Measurements from ENCODE around the gene MAFB. TPM values are rescaled to one million over a fixed set of nuclear protein-coding genes. Genes with fewer than 3 reads are reported as not detected.

The MAFB gene
- total RNA-seq, 1 experiment from 2014 or later: 0.88 TPM

GRCh38 chr20:40715491-40715890 lies 26.5 kb upstream of the MAFB start:
- H3K9me3 Mint-ChIP-seq (ENCODE audit: unreplicated experiment): no peaks in the 10 kb centered on the region
- H3K27me3 Mint-ChIP-seq (ENCODE audit: insufficient read depth, unreplicated experiment): peaks cover 48% of the 10 kb centered on the region
- DNase-seq: no peak
- no peaks in the 10 kb centered on the region for H3K4me1 ChIP-seq
- H3K36me3 ChIP-seq (ENCODE audit: control insufficient read depth, insufficient read depth, low read length): no peaks in the 10 kb centered on the region
- CTCF ChIA-PET: interaction anchor here (0.7 to 1.3 kb wide), 2 partner anchors 41 to 247 kb away, joined by 3 to 4 read pairs; no protein-coding TSS in a partner anchor
- H3K36me3 Mint-ChIP-seq (ENCODE audit: insufficient read depth, unreplicated experiment): no peaks in the 10 kb centered on the region
- no peak overlapping the region for H3K27ac Mint-ChIP-seq (ENCODE audit: unreplicated experiment)
- POLR2A ChIA-PET: no interaction called here
- intact Hi-C loops (cut with micrococcal nuclease; ENCODE audit: unreplicated experiment): no loop called here
- TF ChIP-seq CTCF (IDR thresholded peaks at IDR 0.05; ENCODE audit: insufficient read depth in 1 of 2, low read depth in 1 of 2, low read length in 1 of 2, severe bottlenecking in 1 of 2, unreplicated experiment in 1 of 2): no peak
- no TSS peak for BruUV-seq (replicated peaks)
- no peaks in the 10 kb centered on the region for H3K4me1 Mint-ChIP-seq (ENCODE audit: low read depth, unreplicated experiment)
- H3K4me3 Mint-ChIP-seq (ENCODE audit: unreplicated experiment): no peak overlapping the region
- no peaks in the 10 kb centered on the region for H3K9me3 ChIP-seq
- H3K4me3 ChIP-seq (ENCODE audit: low read depth, low read length): no peak overlapping the region
- peaks cover 7% of the 10 kb centered on the region; the same call in 1 of the 2 replicates for H3K27me3 ChIP-seq (replicated peaks; ENCODE audit: control insufficient read depth, insufficient read depth, low read length)

GRCh38 chr20:40714916-40715315 lies 25.9 kb upstream of the MAFB start:
- H3K9me3 ChIP-seq: no peaks in the 10 kb centered on the region
- peaks cover 7% of the 10 kb centered on the region; the same call in 1 of the 2 replicates for H3K27me3 ChIP-seq (replicated peaks; ENCODE audit: control insufficient read depth, insufficient read depth, low read length)
- H3K4me1 Mint-ChIP-seq (ENCODE audit: low read depth, unreplicated experiment): no peaks in the 10 kb centered on the region
- H3K9me3 Mint-ChIP-seq (ENCODE audit: unreplicated experiment): no peaks in the 10 kb centered on the region
- no peak overlapping the region for H3K4me3 ChIP-seq (ENCODE audit: low read depth, low read length)
- H3K36me3 Mint-ChIP-seq (ENCODE audit: insufficient read depth, unreplicated experiment): no peaks in the 10 kb centered on the region
- no peak overlapping the region for H3K4me3 Mint-ChIP-seq (ENCODE audit: unreplicated experiment)
- BruUV-seq (replicated peaks): no TSS peak
- CTCF ChIA-PET: interaction anchor here (1.3 kb wide), 1 partner anchor 248 kb away, joined by 4 read pairs; no protein-coding TSS in a partner anchor
- intact Hi-C loops (cut with micrococcal nuclease; ENCODE audit: unreplicated experiment): no loop called here
- DNase-seq: no peak
- no peaks in the 10 kb centered on the region for H3K4me1 ChIP-seq
- TF ChIP-seq CTCF (IDR thresholded peaks at IDR 0.05; ENCODE audit: insufficient read depth in 1 of 2, low read depth in 1 of 2, low read length in 1 of 2, severe bottlenecking in 1 of 2, unreplicated experiment in 1 of 2): no peak
- H3K27me3 Mint-ChIP-seq (ENCODE audit: insufficient read depth, unreplicated experiment): peaks cover 47% of the 10 kb centered on the region
- H3K27ac Mint-ChIP-seq (ENCODE audit: unreplicated experiment): no peak overlapping the region
- POLR2A ChIA-PET: no interaction called here
- H3K36me3 ChIP-seq (ENCODE audit: control insufficient read depth, insufficient read depth, low read length): no peaks in the 10 kb centered on the region

GRCh38 chr20:40714109-40714508 lies 25.1 kb upstream of the MAFB start:
- Histone ChIP-seq H3K9me3 (no peaks in the 10 kb centered on the region), H3K4me3 (ENCODE audit: low read depth, low read length) (no peak overlapping the region), H3K36me3 (ENCODE audit: control insufficient read depth, insufficient read depth, low read length) (no peaks in the 10 kb centered on the region), H3K4me1 (no peaks in the 10 kb centered on the region), H3K27me3 (replicated peaks; ENCODE audit: control insufficient read depth, insufficient read depth, low read length) (peaks cover 7% of the 10 kb centered on the region; the same call in 1 of the 2 replicates)
- no peak for DNase-seq
- ChIA-PET POLR2A (no interaction called here), CTCF (no interaction called here)
- H3K9me3 Mint-ChIP-seq (ENCODE audit: unreplicated experiment): no peaks in the 10 kb centered on the region
- no peak overlapping the region for H3K27ac Mint-ChIP-seq (ENCODE audit: unreplicated experiment)
- no peak overlapping the region for H3K4me3 Mint-ChIP-seq (ENCODE audit: unreplicated experiment)
- no peak for TF ChIP-seq CTCF (IDR thresholded peaks at IDR 0.05; ENCODE audit: insufficient read depth in 1 of 2, low read depth in 1 of 2, low read length in 1 of 2, severe bottlenecking in 1 of 2, unreplicated experiment in 1 of 2)
- H3K4me1 Mint-ChIP-seq (ENCODE audit: low read depth, unreplicated experiment): no peaks in the 10 kb centered on the region
- peaks cover 42% of the 10 kb centered on the region for H3K27me3 Mint-ChIP-seq (ENCODE audit: insufficient read depth, unreplicated experiment)
- no TSS peak for BruUV-seq (replicated peaks)
- H3K36me3 Mint-ChIP-seq (ENCODE audit: insufficient read depth, unreplicated experiment): no peaks in the 10 kb centered on the region
- intact Hi-C loops (cut with micrococcal nuclease; ENCODE audit: unreplicated experiment): no loop called here

Data from Caco-2 (cell line).